ENCODE data around the gene ZNF747.

Gene ZNF747

DNA sequence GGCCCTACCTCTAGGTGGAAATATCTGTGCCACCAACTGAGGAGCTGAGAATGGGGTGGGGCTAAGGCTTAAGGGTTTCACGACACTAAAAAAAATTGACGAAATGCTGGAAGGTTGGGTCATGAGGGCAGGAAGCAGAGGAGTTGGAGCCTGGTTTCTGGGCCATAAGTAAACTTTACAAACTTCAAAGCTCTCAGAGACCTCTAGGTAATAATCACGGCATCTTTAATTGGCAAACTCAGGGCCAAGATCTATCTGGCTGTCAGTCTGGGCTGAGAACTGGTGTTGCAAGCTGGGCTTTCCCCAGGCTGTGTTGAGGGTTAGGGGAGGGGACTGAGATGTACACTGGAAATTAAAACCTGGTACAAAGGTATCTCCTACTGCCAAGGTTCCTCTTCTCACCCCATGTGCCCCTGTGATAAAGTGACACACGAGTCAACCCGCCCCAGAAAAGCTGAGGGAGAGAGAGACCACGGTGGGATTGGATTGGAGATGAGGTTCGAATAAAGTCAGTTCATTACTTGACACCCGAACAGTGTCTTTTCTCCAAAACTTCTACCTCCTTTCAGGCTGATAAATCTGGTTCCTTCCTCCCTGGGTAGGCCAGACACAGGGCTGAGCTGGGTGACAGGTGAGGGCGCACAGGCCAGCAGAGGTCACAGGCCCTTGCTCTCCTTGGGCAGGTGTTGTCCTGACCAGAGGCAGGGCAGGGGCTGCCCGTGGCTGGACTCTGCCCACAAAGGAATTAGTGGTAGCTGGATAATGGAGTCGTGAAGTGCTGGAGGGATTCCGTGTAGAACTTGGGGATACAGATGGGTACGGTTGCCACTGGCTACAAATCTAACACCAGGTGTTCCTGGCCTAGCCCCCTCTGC is 4.3 kb downstream of the ZNF747 start:
- ChIA-PET CTCF (interaction anchor here (0.9 to 1.7 kb wide), 2 partner anchors 81 to 101 kb away, joined by 3 to 5 read pairs; partner anchors contain the start of gene DCTPP1), POLR2A (no interaction called here)
- no peak for DNase-seq (ENCODE audit: low read depth, low spot score)
- TF ChIP-seq, protein P1, sequence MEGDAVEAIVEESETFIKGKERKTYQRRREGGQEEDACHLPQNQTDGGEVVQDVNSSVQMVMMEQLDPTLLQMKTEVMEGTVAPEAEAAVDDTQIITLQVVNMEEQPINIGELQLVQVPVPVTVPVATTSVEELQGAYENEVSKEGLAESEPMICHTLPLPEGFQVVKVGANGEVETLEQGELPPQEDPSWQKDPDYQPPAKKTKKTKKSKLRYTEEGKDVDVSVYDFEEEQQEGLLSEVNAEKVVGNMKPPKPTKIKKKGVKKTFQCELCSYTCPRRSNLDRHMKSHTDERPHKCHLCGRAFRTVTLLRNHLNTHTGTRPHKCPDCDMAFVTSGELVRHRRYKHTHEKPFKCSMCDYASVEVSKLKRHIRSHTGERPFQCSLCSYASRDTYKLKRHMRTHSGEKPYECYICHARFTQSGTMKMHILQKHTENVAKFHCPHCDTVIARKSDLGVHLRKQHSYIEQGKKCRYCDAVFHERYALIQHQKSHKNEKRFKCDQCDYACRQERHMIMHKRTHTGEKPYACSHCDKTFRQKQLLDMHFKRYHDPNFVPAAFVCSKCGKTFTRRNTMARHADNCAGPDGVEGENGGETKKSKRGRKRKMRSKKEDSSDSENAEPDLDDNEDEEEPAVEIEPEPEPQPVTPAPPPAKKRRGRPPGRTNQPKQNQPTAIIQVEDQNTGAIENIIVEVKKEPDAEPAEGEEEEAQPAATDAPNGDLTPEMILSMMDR (IDR thresholded peaks at IDR 0.05; ENCODE audit: insufficient read depth, low read length, missing control alignments), result no peak
- H3K4me3 ChIP-seq (ENCODE audit: low read depth, low read length), result no peak overlapping the region

DNA sequence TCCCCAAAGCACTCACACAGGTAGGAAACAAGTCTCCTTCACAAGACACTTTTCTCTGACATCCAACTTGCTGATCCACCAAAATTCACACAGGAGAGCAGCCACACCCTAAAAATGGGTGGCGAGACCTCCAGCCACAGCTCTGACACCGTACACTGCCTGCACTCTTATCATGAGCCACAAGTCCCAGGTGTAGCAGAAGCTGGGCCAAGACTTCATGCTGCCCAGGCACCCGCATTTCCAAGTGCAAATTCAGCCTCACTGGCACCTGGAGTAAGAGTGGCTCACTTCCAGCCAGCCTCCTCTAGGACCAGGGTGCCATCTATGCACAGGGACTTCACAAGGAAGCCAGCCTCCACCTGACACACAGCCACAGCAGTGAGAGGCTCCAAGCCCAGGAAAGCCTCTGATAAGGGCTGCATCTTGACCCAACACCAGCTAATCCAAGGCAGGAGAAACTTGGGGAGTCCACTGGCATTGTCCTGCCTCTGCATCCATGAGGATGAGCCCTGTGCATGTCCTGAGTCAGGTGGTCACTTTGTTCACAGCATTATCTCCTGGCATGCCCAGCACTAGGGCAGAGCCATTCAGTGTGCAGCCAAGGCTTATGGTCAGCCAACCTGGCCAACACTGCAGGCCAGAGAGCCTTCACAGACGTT is 5.7 kb downstream of the ZNF747 start:
- POLR2A ChIA-PET, result no interaction called here
- CTCF ChIA-PET, result interaction anchor here (1.7 kb wide), 1 partner anchor 99 kb away, joined by 5 read pairs; the partner anchor contains the start of gene DCTPP1
- DNase-seq (ENCODE audit: low read depth, low spot score), result no peak
- TF ChIP-seq, protein P1 (IDR thresholded peaks at IDR 0.05; ENCODE audit: insufficient read depth, low read length, missing control alignments), result no peak
- H3K4me3 ChIP-seq (ENCODE audit: low read depth, low read length), result no peak overlapping the region

DNA sequence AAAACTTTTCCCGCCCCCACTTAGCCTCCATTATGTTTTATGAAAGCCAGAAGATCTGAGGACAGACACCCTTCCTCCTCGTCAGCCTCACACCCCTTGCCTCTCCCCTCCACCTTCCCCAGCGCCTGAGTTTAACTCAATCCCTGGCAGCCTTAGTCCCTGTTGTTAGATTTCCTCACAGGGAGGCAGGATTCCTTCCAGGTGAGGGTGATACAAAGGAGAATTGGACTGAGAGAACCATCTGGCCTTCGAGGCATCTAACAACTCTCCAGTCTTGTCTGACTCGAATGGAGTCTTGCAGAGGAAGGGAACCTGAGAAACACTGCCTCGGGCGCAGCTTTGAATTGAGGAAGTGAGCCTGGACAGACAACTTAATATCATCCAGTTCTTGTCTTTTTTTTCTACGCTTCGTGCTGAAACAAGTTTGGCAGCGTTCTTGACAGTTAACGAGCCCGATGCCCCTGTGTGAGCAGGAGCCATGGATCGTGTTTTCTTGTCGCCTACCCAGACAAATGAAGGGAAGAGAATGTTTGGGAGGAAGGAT is 7.0 kb downstream of the ZNF747 start:
- CTCF ChIA-PET, result interaction anchor here (1.0 to 1.2 kb wide), 3 partner anchors 8 to 98 kb away, joined by 3 to 7 read pairs (median 4); partner anchors contain the start of gene DCTPP1
- no peak for DNase-seq (ENCODE audit: low read depth, low spot score)
- TF ChIP-seq, protein P1 (IDR thresholded peaks at IDR 0.05; ENCODE audit: insufficient read depth, low read length, missing control alignments), result no peak
- POLR2A ChIA-PET, result interaction anchor here (0.6 to 1.1 kb wide), 7 partner anchors 8 to 131 kb away, joined by 3 to 6 read pairs (median 3); partner anchors contain the start of genes DCTPP1, FBRS, SEPHS2 and ZNF785
- H3K4me3 ChIP-seq (ENCODE audit: low read depth, low read length), result peak overlapping the region; percentile 43

- POLR2A ChIA-PET, result interaction anchor here (0.6 to 1.1 kb wide), 8 partner anchors 9 to 471 kb away, joined by 3 to 6 read pairs (median 3); partner anchors contain the start of genes DCTPP1, FBRS, SEPHS2 and ZNF785
- peak overlapping the region; percentile 80 for H3K4me3 ChIP-seq (ENCODE audit: low read depth, low read length)
- CTCF ChIA-PET, result interaction anchor here (0.6 to 1.2 kb wide), 5 partner anchors 9 to 435 kb away, joined by 3 to 7 read pairs (median 3); partner anchors contain the start of genes DCTPP1 and TBX6
- TF ChIP-seq, protein P1 (IDR thresholded peaks at IDR 0.05; ENCODE audit: insufficient read depth, low read length, missing control alignments), result peak; percentile 60
- peak; percentile 74 for DNase-seq (ENCODE audit: low read depth, low spot score)
Measured at GRCh38 chr16:30526823-30527634, 7.6 kb downstream of the ZNF747 start.

GRCh38 chr16:30526137-30526822 is 8.4 kb downstream of the ZNF747 start, which contains the start of gene ZNF768:
Gene ZNF768 (minus strand): TSS chr16:30526566. CDS start chr16:30526413, 153 bp downstream.
- ChIA-PET POLR2A (interaction anchor here (0.6 to 1.1 kb wide), 6 partner anchors 9 to 537 kb away, joined by 3 to 6 read pairs (median 3); partner anchors contain the start of genes DCTPP1 and SEPHS2), CTCF (interaction anchor here (0.6 to 2.3 kb wide), 4 partner anchors 9 to 434 kb away, joined by 3 to 9 read pairs (median 5); partner anchors contain the start of genes TBX6 and ZNF747)
- DNase-seq (ENCODE audit: low read depth, low spot score), result no peak
- TF ChIP-seq, protein P1 (IDR thresholded peaks at IDR 0.05; ENCODE audit: insufficient read depth, low read length, missing control alignments), result no peak
- peak within 1 kb of the TSS; percentile 80 for H3K4me3 ChIP-seq (ENCODE audit: low read depth, low read length)
